HG03095 (cell line): Measurements from ENCODE around the gene CDC42BPA.

Experiments used
- ATAC-seq: cut with Tn5 transposase; IDR thresholded peaks from one replicate; pipeline ENCODE4 v1.9.1; 2021; ENCODE audit warnings: moderate library complexity; ENCODE audit not compliant: unreplicated experiment

Gene CDC42BPA

GRCh38 chr1:227071895-227072587 is 246.3 kb downstream of the CDC42BPA start:
- no peak for ATAC-seq

- ATAC-seq: no peak
These were observed 247.5 kb downstream of the CDC42BPA start for GRCh38 chr1:227070638-227071285.

GRCh38 chr1:227069490-227069889 is 248.8 kb downstream of the CDC42BPA start:
- ATAC-seq: no peak

- ATAC-seq: no peak
These were observed 249.4 kb downstream of the CDC42BPA start for GRCh38 chr1:227068883-227069282.

- no peak for ATAC-seq
These were observed 251.3 kb downstream of the CDC42BPA start for GRCh38 chr1:227066999-227067398.

GRCh38 chr1:227065311-227065710 is 253.0 kb downstream of the CDC42BPA start:
- no peak for ATAC-seq

GRCh38 chr1:227062306-227062705 is 256.0 kb downstream of the CDC42BPA start:
- ATAC-seq: no peak

- no peak for ATAC-seq
These were observed 259.2 kb downstream of the CDC42BPA start for GRCh38 chr1:227059076-227059475.

- ATAC-seq: no peak
These were observed 260.0 kb downstream of the CDC42BPA start for GRCh38 chr1:227058321-227058751.

- no peak for ATAC-seq
These were observed 269.0 kb downstream of the CDC42BPA start for GRCh38 chr1:227049253-227049652.

GRCh38 chr1:227043755-227044154 is 274.5 kb downstream of the CDC42BPA start:
- ATAC-seq: no peak

- ATAC-seq: no peak
These were observed 276.0 kb downstream of the CDC42BPA start for GRCh38 chr1:227042292-227042691.

- no peak for ATAC-seq
These were observed 279.9 kb downstream of the CDC42BPA start for GRCh38 chr1:227038401-227038800.

GRCh38 chr1:227037121-227037520 is 281.2 kb downstream of the CDC42BPA start:
- no peak for ATAC-seq

- no peak for ATAC-seq
These were observed 283.0 kb downstream of the CDC42BPA start for GRCh38 chr1:227035316-227035715.

- no peak for ATAC-seq
These were observed 284.4 kb downstream of the CDC42BPA start for GRCh38 chr1:227033880-227034279.

GRCh38 chr1:227032396-227032795 is 285.9 kb downstream of the CDC42BPA start:
- ATAC-seq: no peak

- no peak for ATAC-seq
These were observed 301.3 kb downstream of the CDC42BPA start for GRCh38 chr1:227016990-227017389.

GRCh38 chr1:227010645-227011044 is 307.6 kb downstream of the CDC42BPA start:
- no peak for ATAC-seq

GRCh38 chr1:227009937-227010336 is 308.4 kb downstream of the CDC42BPA start:
- ATAC-seq: no peak

- ATAC-seq: peak; percentile 82
These were observed 312.0 kb downstream of the CDC42BPA start for GRCh38 chr1:227006226-227006796.

- ATAC-seq: no peak
These were observed 313.5 kb downstream of the CDC42BPA start for GRCh38 chr1:227004796-227005195.
